HG02678 (cell line): ENCODE data around the gene EMSY.
"Not testable (repeated sequence)": the region's sequence is repeated elsewhere in the genome, so short reads cannot be mapped to it uniquely, and the experiment has no call there.

ENCODE experiments used
- ATAC-seq: cut with Tn5 transposase; IDR thresholded peaks from one replicate; pipeline ENCODE4 v1.9.1; 2021; ENCODE audit warnings: mild to moderate bottlenecking, moderate library complexity; ENCODE audit not compliant: unreplicated experiment

The EMSY gene

GRCh38 chr11:76562541-76562940, 117.7 kb downstream of the EMSY start:
- no peak for ATAC-seq

- ATAC-seq: no peak
Observed at GRCh38 chr11:76564364-76564763, 119.5 kb downstream of the EMSY start.

- ATAC-seq: no peak
Observed at GRCh38 chr11:76566811-76567210, 122.0 kb downstream of the EMSY start.

GRCh38 chr11:76567261-76567660, 122.4 kb downstream of the EMSY start:
- ATAC-seq: no peak

GRCh38 chr11:76568139-76568538, 123.3 kb downstream of the EMSY start:
- no peak for ATAC-seq

- ATAC-seq: no peak
Observed at GRCh38 chr11:76568621-76569020, 123.8 kb downstream of the EMSY start.

- not testable (repeated sequence) for ATAC-seq
Observed at GRCh38 chr11:76572181-76572875, 127.5 kb downstream of the EMSY start.

- no peak for ATAC-seq
Observed at GRCh38 chr11:76574406-76574805, 129.6 kb downstream of the EMSY start.

GRCh38 chr11:76574879-76575278, 130.1 kb downstream of the EMSY start:
- ATAC-seq: no peak

- no peak for ATAC-seq
Observed at GRCh38 chr11:76577226-76577920, 132.6 kb downstream of the EMSY start.

GRCh38 chr11:76577921-76578653, 133.3 kb downstream of the EMSY start:
- ATAC-seq: no peak

GRCh38 chr11:76578654-76579055, 133.8 kb downstream of the EMSY start:
- ATAC-seq: no peak

GRCh38 chr11:76579056-76579751, 134.4 kb downstream of the EMSY start:
- no peak for ATAC-seq

GRCh38 chr11:76579752-76580151, 134.9 kb downstream of the EMSY start:
- ATAC-seq: no peak

- ATAC-seq: not testable (repeated sequence)
Observed at GRCh38 chr11:76582471-76582870, 137.7 kb downstream of the EMSY start.

GRCh38 chr11:76587820-76588454, 143.1 kb downstream of the EMSY start:
- no peak for ATAC-seq

GRCh38 chr11:76588455-76589325, 143.9 kb downstream of the EMSY start:
- no peak for ATAC-seq

- ATAC-seq: no peak
Observed at GRCh38 chr11:76589477-76589876, 144.7 kb downstream of the EMSY start.

GRCh38 chr11:76589964-76590950, 145.4 kb downstream of the EMSY start:
- no peak for ATAC-seq
